H1 (cell line): Measurements from ENCODE around the gene SGCD. TPM values are rescaled to one million over a fixed set of nuclear protein-coding genes. Genes with fewer than 3 reads are reported as not detected.

Source experiments
- CBX8 ChIP-seq: fragments of 300-800, 300-1000 bp; sonication (generic); IDR thresholded peaks from 2 replicates; pipeline ENCODE4 v1.7.1; 2016; ENCODE audit warnings: low read depth, low read length, borderline replicate concordance
- CREB1 ChIP-seq: IDR thresholded peaks from 2 replicates; pipeline ENCODE4 v1.6.1; 2012; ENCODE audit warnings: inconsistent platforms
- MAFK ChIP-seq: IDR thresholded peaks from 2 replicates; pipeline ENCODE4 v1.6.1; 2012; ENCODE audit warnings: low read depth, mild to moderate bottlenecking, improper control_type of control experiment, low read length
- SRF ChIP-seq: IDR thresholded peaks from 2 replicates; pipeline ENCODE4 v1.6.1; 2011; ENCODE audit warnings: mild to moderate bottlenecking, low read depth, low read length, moderate library complexity
- polyA plus RNA-seq, 7 experiments: library from polyadenylated mRNA; depleted of rRNA in 3 of 7; stranded (reverse) in 5 of 7; unstranded in 2 of 7; fragments of >200 nt in 5 of 7; fragments of 200-250 nt in 2 of 7; gene quantifications; 1 replicate in 5 of 7; 2 replicates in 1 of 7; 4 replicates in 1 of 7; pipeline versions ENCODE4 v1.2.1 to v1.2.3, GENCODE V29; 2011 to 2013; ENCODE audit warnings: missing spikeins in 2 of 7, mixed read lengths in 2 of 7
- total RNA-seq: library from RNA; stranded (reverse); fragmentation: NEBNext Ultra II Directional; extraction: Animal tissue kit (Norgen Biotek cat#: 25700); gene quantifications from 2 replicates; pipeline ENCODE4 v1.2.1, GENCODE V29; 2021

SGCD gene
- total and polyA plus RNA-seq, 2 of the 8 experiments (the other 6 are each of a cell fraction or from before 2014, with no cell fraction given): 0.04 to 0.08 TPM

- TF ChIP-seq SRF: no peak
- no peak for TF ChIP-seq CBX8
- no peak for TF ChIP-seq CREB1
- no peak for TF ChIP-seq MAFK
Observed at GRCh38 chr5:156466871-156467270, 139.9 kb downstream of the SGCD start (continued).
